ENCODE data around the gene KRTAP10-9.

DNA sequence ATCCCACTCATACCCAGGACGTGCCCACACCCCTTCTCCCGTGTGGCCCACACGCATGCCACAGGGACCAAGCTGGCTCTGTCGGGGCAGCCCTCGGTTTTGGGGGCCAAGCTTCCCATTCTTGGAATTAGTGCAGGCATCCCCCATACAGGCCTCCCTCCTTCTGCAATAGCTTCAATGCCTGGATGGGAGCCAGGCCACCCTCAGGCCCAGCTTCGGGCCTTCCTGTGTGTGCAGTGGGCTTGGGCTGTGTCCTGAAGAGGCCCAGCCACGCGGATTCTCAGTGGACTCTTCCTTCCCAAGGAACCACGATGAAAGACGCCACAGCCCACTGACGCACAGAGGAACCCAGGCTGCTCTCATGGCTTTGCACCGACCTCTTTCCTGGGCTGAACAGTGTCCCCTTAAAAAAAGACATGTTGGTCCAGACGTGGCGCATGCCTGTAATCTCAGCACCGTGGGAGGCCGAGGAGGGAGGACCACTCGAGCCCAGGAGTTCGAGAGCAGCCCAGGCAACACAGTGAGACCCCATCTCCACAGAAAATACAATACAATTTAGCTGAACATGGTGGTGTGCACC, 22.7 kb downstream of the KRTAP10-9 start:
- TF ChIP-seq EZH2 (IDR thresholded peaks at IDR 0.05; ENCODE audit: low read length), result no peak
- TF ChIP-seq, protein P1, sequence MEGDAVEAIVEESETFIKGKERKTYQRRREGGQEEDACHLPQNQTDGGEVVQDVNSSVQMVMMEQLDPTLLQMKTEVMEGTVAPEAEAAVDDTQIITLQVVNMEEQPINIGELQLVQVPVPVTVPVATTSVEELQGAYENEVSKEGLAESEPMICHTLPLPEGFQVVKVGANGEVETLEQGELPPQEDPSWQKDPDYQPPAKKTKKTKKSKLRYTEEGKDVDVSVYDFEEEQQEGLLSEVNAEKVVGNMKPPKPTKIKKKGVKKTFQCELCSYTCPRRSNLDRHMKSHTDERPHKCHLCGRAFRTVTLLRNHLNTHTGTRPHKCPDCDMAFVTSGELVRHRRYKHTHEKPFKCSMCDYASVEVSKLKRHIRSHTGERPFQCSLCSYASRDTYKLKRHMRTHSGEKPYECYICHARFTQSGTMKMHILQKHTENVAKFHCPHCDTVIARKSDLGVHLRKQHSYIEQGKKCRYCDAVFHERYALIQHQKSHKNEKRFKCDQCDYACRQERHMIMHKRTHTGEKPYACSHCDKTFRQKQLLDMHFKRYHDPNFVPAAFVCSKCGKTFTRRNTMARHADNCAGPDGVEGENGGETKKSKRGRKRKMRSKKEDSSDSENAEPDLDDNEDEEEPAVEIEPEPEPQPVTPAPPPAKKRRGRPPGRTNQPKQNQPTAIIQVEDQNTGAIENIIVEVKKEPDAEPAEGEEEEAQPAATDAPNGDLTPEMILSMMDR (optimal IDR thresholded peaks at IDR 0.05 in 1 of 3, IDR thresholded peaks at IDR 0.05 in 1 of 3, conservative IDR thresholded peaks at IDR 0.05 in 1 of 3; ENCODE audit: extremely low read depth in 1 of 3, insufficient read depth in 2 of 3, low read length in 3 of 3), result no peak
